ENCODE results near the gene RNF11.

Gene RNF11

GRCh38 chr1:51236531-51237350 lies 668 bp downstream of the RNF11 start:
- ChIA-PET POLR2A (interaction anchor here (0.6 to 1.2 kb wide), 4 partner anchors 10 to 1175 kb away, joined by 3 to 6 read pairs (median 4); partner anchors contain the start of gene EPS15), CTCF (interaction anchor here (1.1 to 2.1 kb wide), 5 partner anchors 27 to 60 kb away, joined by 3 to 7 read pairs (median 5); no protein-coding TSS in a partner anchor)
- DNase-seq (ENCODE audit: extremely low spot score): peak; percentile 33
- TF ChIP-seq CTCF (IDR thresholded peaks at IDR 0.05; ENCODE audit: control extremely low read depth, extremely low read depth, low read depth, missing control alignments): no peak

- DNase-seq (ENCODE audit: extremely low spot score): no peak
- POLR2A ChIA-PET: no interaction called here
- no peak for TF ChIP-seq CTCF (IDR thresholded peaks at IDR 0.05; ENCODE audit: control extremely low read depth, extremely low read depth, low read depth, missing control alignments)
- CTCF ChIA-PET: interaction anchor here (0.7 to 2.0 kb wide), 4 partner anchors 48 to 869 kb away, joined by 3 to 7 read pairs (median 4); no protein-coding TSS in a partner anchor
Measured at GRCh38 chr1:51237351-51238033, 1.4 kb downstream of the RNF11 start.

- DNase-seq (ENCODE audit: extremely low spot score): no peak
- CTCF ChIA-PET: interaction anchor here (0.7 to 2.0 kb wide), 5 partner anchors 9 to 869 kb away, joined by 3 to 7 read pairs (median 3); no protein-coding TSS in a partner anchor
- TF ChIP-seq CTCF (IDR thresholded peaks at IDR 0.05; ENCODE audit: control extremely low read depth, extremely low read depth, low read depth, missing control alignments): no peak
- POLR2A ChIA-PET: no interaction called here
Measured at GRCh38 chr1:51238034-51238403, 1.9 kb downstream of the RNF11 start.

- no peak for TF ChIP-seq CTCF (IDR thresholded peaks at IDR 0.05; ENCODE audit: control extremely low read depth, extremely low read depth, low read depth, missing control alignments)
- ChIA-PET CTCF (no interaction called here), POLR2A (no interaction called here)
- DNase-seq (ENCODE audit: extremely low spot score): no peak
Measured at GRCh38 chr1:51240084-51240483, 4.0 kb downstream of the RNF11 start.

- CTCF ChIA-PET: interaction anchor here (1.2 to 2.3 kb wide), 3 partner anchors 14 to 56 kb away, joined by 4 to 8 read pairs (median 6); no protein-coding TSS in a partner anchor
- TF ChIP-seq CTCF (IDR thresholded peaks at IDR 0.05; ENCODE audit: control extremely low read depth, extremely low read depth, low read depth, missing control alignments): no peak
- POLR2A ChIA-PET: no interaction called here
- no peak for DNase-seq (ENCODE audit: extremely low spot score)
Measured at GRCh38 chr1:51241119-51241518, 5.0 kb downstream of the RNF11 start.

GRCh38 chr1:51242546-51242945 lies 6.5 kb downstream of the RNF11 start:
- ChIA-PET CTCF (interaction anchor here (1.8 to 2.3 kb wide), 2 partner anchors 13 to 25 kb away, joined by 6 to 8 read pairs; no protein-coding TSS in a partner anchor), POLR2A (no interaction called here)
- no peak for TF ChIP-seq CTCF (IDR thresholded peaks at IDR 0.05; ENCODE audit: control extremely low read depth, extremely low read depth, low read depth, missing control alignments)
- DNase-seq (ENCODE audit: extremely low spot score): no peak

Data from GM10248 (cell line).